DND-41 (cell line): ENCODE data around the gene TBXA2R.

ENCODE experiments used
- ATAC-seq: fragments of 200-7000 bp; cut with Tn5 transposase; 3 replicates; pipeline ENCODE4 v1.9.1; 2021; ENCODE audit warnings: low read depth; ENCODE audit not compliant: insufficient read depth
- DNase-seq: peaks from one replicate; pipeline ENCODE4 v3.0.0-alpha.2; 2020
- H2AFZ ChIP-seq: 2 replicates; pipeline ENCODE4 v1.6.0; 2012; ENCODE audit warnings: low read depth, low read length
- H3K27ac ChIP-seq: 2 replicates; pipeline ENCODE4 v1.5.1; 2012; ENCODE audit warnings: low read length, inconsistent platforms
- H3K27me3 ChIP-seq: fragments of 200-600 bp; sonication (generic); 2 replicates; pipeline ENCODE4 v1.6.0; 2012; ENCODE audit warnings: low read length, mild to moderate bottlenecking, inconsistent platforms; ENCODE audit not compliant: insufficient read depth, poor library complexity
- H3K36me3 ChIP-seq: 2 replicates; pipeline ENCODE4 v1.5.1; 2012; ENCODE audit warnings: low read length, inconsistent platforms; ENCODE audit not compliant: insufficient read depth
- H3K4me1 ChIP-seq: 2 replicates; pipeline ENCODE4 v1.5.1; 2012; ENCODE audit warnings: mild to moderate bottlenecking, low read length; ENCODE audit not compliant: insufficient read depth
- H3K4me2 ChIP-seq: 2 replicates; pipeline ENCODE4 v1.6.0; 2012; ENCODE audit warnings: mild to moderate bottlenecking, moderate library complexity, low read length, inconsistent platforms; ENCODE audit not compliant: insufficient read depth
- H3K4me3 ChIP-seq, 2 experiments: fragments of 200-600 bp in 1 of 2; shearing (Covaris generic) in 1 of 2; 2 replicates each; pipeline ENCODE4 v1.5.1; 2012 to 2016; ENCODE audit warnings: inconsistent platforms in 2 of 2, low read length in 2 of 2, mild to moderate bottlenecking in 2 of 2, low read depth in 1 of 2, moderate library complexity in 1 of 2
- H3K79me2 ChIP-seq: 2 replicates; pipeline ENCODE4 v1.6.0; 2012; ENCODE audit warnings: low read length, inconsistent platforms; ENCODE audit not compliant: insufficient read depth
- H3K9ac ChIP-seq: 2 replicates; pipeline ENCODE4 v1.6.0; 2012; ENCODE audit warnings: low read depth, mild to moderate bottlenecking, inconsistent platforms, low read length, moderate library complexity
- H3K9me3 ChIP-seq: 2 replicates; pipeline ENCODE4 v1.5.1; 2012; ENCODE audit warnings: low read length, moderate library complexity, mild to moderate bottlenecking, inconsistent platforms; ENCODE audit not compliant: insufficient read depth, severe bottlenecking
- H4K20me1 ChIP-seq: 2 replicates; pipeline ENCODE4 v1.6.0; 2012; ENCODE audit warnings: low read length; ENCODE audit not compliant: insufficient read depth
- EZH2 ChIP-seq: IDR thresholded peaks from 3 replicates; pipeline ENCODE4 v1.6.1; 2012; ENCODE audit warnings: borderline replicate concordance, low read depth, mild to moderate bottlenecking, moderate library complexity, low read length, inconsistent platforms; ENCODE audit not compliant: severe bottlenecking
- TF ChIP-seq, protein P1 (sequence below): IDR thresholded peaks from 2 replicates; pipeline ENCODE4 v1.5.1; 2012; ENCODE audit warnings: borderline replicate concordance, low read length, moderate library complexity, mild to moderate bottlenecking; ENCODE audit not compliant: poor library complexity, severe bottlenecking; ENCODE audit errors: extremely low read depth

TBXA2R gene

GRCh38 chr19:3609779-3610719 lies 3.4 kb upstream of the TBXA2R start:
- TF ChIP-seq, protein P1, sequence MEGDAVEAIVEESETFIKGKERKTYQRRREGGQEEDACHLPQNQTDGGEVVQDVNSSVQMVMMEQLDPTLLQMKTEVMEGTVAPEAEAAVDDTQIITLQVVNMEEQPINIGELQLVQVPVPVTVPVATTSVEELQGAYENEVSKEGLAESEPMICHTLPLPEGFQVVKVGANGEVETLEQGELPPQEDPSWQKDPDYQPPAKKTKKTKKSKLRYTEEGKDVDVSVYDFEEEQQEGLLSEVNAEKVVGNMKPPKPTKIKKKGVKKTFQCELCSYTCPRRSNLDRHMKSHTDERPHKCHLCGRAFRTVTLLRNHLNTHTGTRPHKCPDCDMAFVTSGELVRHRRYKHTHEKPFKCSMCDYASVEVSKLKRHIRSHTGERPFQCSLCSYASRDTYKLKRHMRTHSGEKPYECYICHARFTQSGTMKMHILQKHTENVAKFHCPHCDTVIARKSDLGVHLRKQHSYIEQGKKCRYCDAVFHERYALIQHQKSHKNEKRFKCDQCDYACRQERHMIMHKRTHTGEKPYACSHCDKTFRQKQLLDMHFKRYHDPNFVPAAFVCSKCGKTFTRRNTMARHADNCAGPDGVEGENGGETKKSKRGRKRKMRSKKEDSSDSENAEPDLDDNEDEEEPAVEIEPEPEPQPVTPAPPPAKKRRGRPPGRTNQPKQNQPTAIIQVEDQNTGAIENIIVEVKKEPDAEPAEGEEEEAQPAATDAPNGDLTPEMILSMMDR: no peak

DNA sequence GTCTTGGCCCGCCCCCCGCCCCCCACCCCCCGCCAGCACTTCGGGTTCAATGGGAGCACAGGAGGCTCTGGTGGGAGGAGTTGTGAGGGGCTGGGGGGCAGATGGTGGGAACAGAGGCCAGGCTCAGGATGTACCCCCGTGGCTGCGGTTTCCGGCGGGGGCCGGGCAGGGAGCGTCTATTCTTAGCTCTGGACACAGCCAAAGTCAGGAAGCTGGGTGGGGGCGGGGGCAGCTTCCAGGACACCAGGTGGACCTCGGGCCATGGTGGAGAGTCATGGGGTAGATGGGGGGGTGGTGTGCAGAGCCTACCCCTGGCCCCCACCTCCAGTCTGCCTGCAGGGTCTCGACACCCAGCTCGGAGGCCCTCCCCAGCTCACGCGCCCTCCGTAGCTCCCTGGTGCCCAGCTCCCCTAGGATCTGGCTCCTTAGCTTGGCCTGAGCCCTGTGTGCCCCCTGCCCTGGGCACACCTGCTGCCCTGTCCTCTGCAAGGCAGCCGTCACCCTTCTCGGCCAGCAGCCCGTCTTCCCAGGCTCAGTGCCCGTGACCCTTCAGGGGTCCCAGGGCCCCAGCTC lies 2.2 kb upstream of the TBXA2R start:
- no peak for DNase-seq
- Histone ChIP-seq H4K20me1 (no peaks in the 10 kb centered on the region), H3K27ac (no peak overlapping the region), H3K36me3 (peaks cover 30% of the 10 kb centered on the region), H3K4me1 (no peaks in the 10 kb centered on the region), H2AFZ (no peak overlapping the region), H3K4me3 (no peak overlapping the region), H3K27me3 (no peaks in the 10 kb centered on the region), H3K79me2 (no peaks in the 10 kb centered on the region), H3K9ac (no peak overlapping the region), H3K9me3 (no peaks in the 10 kb centered on the region), H3K4me2 (no peak overlapping the region)
- no peak for ATAC-seq
- TF ChIP-seq, protein P1: no peak

More at GRCh38 chr19:3609779-3610719, 3.4 kb upstream of the TBXA2R start:
- H3K4me1 ChIP-seq: no peaks in the 10 kb centered on the region
- ATAC-seq (0 out of 3 replicates have a peak, but pooled peaks have one; percentile 17), DNase-seq (no peak)
- no peak overlapping the region for H3K4me2 ChIP-seq
- peaks cover 37% of the 10 kb centered on the region for H3K36me3 ChIP-seq
- no peak overlapping the region for H2AFZ ChIP-seq
- H3K9me3 ChIP-seq: no peaks in the 10 kb centered on the region
- no peak overlapping the region for H3K4me3 ChIP-seq
- H3K27ac ChIP-seq: no peak overlapping the region
- no peaks in the 10 kb centered on the region for H3K27me3 ChIP-seq
- no peak overlapping the region for H3K9ac ChIP-seq
- H3K79me2 ChIP-seq: no peaks in the 10 kb centered on the region
- H4K20me1 ChIP-seq: no peaks in the 10 kb centered on the region

GRCh38 chr19:3608079-3608641 lies 1.5 kb upstream of the TBXA2R start:
- H4K20me1 ChIP-seq: no peaks in the 10 kb centered on the region
- H2AFZ ChIP-seq: no peak overlapping the region
- no peaks in the 10 kb centered on the region for H3K4me1 ChIP-seq
- no peaks in the 10 kb centered on the region for H3K79me2 ChIP-seq
- no peak overlapping the region for H3K4me3 ChIP-seq
- peaks cover 24% of the 10 kb centered on the region for H3K36me3 ChIP-seq
- ATAC-seq: no peak
- H3K27ac ChIP-seq: no peak overlapping the region
- no peaks in the 10 kb centered on the region for H3K27me3 ChIP-seq
- no peaks in the 10 kb centered on the region for H3K9me3 ChIP-seq
- H3K9ac ChIP-seq: no peak overlapping the region
- TF ChIP-seq, protein P1: no peak
- TF ChIP-seq EZH2: no peak
- no peak overlapping the region for H3K4me2 ChIP-seq
- DNase-seq: no peak
